Kidney epithelial cell (primary cell): Measurements from ENCODE around the gene SPATA18. TPM values are rescaled to one million over a fixed set of nuclear protein-coding genes. Genes with fewer than 3 reads are reported as not detected.

Experiments used
- DNase-seq: peaks from one replicate; pipeline ENCODE4 v3.0.0-alpha.2; 2010; ENCODE audit warnings: low read depth
- H3K27me3 ChIP-seq: 2 replicates; pipeline ENCODE4 v1.6.0; 2011; ENCODE audit warnings: low read length; ENCODE audit not compliant: control insufficient read depth, insufficient read depth
- H3K36me3 ChIP-seq: 2 replicates; pipeline ENCODE4 v1.5.1; 2011; ENCODE audit warnings: low read length; ENCODE audit not compliant: control insufficient read depth, insufficient read depth
- H3K4me3 ChIP-seq: 2 replicates; pipeline ENCODE4 v1.5.1; 2011; ENCODE audit warnings: low read depth, mild to moderate bottlenecking, control low read depth, low read length
- total RNA-seq: library from RNA; depleted of rRNA; stranded (reverse); fragments of >200 nt; gene quantifications from 2 replicates; pipeline ENCODE4 v1.2.3, GENCODE V29; 2015
- TF ChIP-seq, protein P1 (sequence below): IDR thresholded peaks from 2 replicates; pipeline ENCODE4 v1.5.1; 2011; ENCODE audit warnings: mild to moderate bottlenecking, moderate library complexity, low read length, control low read depth, inconsistent platforms; ENCODE audit not compliant: insufficient read depth, poor library complexity, severe bottlenecking

Gene SPATA18
- total RNA-seq, 1 donor from 2014 or later, result 10.5 TPM

DNA sequence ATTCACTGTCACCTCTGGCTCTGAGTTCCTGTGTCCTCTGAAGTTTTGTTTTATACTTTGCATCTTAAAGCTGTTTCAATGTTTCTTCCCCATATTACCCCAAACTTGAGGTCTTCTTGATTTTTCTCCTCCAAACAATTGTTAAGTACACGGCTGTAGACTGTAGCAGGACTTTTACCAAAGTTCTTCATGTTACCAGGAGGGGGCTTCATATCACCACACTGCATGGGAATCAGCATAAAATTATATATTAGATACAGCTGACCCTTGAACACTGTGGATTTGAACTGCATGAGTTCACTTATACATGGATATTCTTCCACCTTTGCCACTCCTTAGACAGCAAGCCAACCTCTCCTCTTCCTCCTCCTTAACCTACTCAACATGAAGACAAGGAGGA lies 56.6 kb downstream of the SPATA18 start:
- Histone ChIP-seq H3K4me3 (no peak overlapping the region), H3K36me3 (no peaks in the 10 kb centered on the region), H3K27me3 (no peaks in the 10 kb centered on the region)
- TF ChIP-seq, protein P1, sequence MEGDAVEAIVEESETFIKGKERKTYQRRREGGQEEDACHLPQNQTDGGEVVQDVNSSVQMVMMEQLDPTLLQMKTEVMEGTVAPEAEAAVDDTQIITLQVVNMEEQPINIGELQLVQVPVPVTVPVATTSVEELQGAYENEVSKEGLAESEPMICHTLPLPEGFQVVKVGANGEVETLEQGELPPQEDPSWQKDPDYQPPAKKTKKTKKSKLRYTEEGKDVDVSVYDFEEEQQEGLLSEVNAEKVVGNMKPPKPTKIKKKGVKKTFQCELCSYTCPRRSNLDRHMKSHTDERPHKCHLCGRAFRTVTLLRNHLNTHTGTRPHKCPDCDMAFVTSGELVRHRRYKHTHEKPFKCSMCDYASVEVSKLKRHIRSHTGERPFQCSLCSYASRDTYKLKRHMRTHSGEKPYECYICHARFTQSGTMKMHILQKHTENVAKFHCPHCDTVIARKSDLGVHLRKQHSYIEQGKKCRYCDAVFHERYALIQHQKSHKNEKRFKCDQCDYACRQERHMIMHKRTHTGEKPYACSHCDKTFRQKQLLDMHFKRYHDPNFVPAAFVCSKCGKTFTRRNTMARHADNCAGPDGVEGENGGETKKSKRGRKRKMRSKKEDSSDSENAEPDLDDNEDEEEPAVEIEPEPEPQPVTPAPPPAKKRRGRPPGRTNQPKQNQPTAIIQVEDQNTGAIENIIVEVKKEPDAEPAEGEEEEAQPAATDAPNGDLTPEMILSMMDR, result no peak
- DNase-seq, result no peak

DNA sequence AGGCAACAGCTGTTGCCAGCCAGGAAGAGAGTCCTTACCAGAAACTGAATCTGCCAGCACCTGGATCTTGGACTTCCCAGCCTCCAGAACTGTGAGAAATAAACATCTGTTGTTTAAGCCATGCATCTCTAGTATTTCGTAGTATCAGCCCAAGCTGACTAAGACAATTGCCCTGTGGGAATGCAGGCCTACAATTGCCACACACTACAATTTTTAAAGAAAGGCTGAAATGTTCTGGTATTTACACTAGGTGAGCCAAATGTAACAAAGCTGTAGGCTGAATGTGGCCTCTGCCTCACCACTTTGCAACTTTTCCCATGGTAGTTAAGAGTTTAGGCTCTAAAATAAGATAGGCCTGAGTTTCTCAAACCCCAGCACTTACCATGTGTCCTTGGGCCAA lies 59.1 kb downstream of the SPATA18 start:
- no peaks in the 10 kb centered on the region for H3K36me3 ChIP-seq
- H3K27me3 ChIP-seq, result no peaks in the 10 kb centered on the region
- H3K4me3 ChIP-seq, result no peak overlapping the region
- TF ChIP-seq, protein P1, result no peak
- DNase-seq, result no peak

DNA sequence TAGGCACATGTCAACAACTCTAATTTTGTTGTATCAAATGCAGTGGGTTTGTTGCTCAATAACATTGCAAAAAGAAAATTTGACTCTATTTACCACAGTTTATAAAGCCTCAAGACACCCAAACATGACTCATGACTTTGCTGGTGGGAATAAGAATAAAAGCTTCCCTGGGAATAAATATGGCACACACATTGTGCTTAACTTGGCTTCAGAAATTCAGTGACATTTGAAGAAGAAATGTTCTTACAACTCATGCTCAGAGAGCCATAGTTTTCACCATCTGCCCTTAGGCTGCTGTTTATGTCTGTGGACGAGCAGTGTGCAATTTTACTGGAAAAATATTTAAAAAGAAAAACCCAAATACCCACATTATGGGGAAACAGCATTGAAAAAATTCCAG lies 60.9 kb downstream of the SPATA18 start:
- H3K27me3 ChIP-seq, result no peaks in the 10 kb centered on the region

DNA sequence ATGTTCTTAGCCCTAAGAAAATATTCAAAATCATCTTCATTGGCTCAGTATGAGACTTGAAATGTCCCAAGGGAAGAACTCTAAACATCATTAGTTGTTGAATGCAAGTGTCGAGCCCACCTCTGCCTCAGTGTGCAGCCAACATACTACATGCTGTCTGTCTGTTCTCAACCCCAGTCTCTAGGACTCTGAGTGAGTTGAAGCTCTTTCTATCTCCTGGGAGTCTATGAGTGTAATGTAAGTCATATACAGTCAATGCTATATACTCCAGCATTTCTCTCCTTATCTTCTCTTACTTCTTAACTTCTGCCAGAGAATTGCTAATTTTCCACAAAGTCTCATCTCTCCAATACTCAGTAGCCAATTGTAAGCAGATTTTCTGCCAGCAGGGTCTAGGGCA lies 61.3 kb downstream of the SPATA18 start:
- no peak overlapping the region for H3K4me3 ChIP-seq
- TF ChIP-seq, protein P1, result no peak
- no peaks in the 10 kb centered on the region for H3K27me3 ChIP-seq
- DNase-seq, result no peak
- no peaks in the 10 kb centered on the region for H3K36me3 ChIP-seq

More for the DNA sequence above, 60.9 kb downstream of the SPATA18 start:
- no peak for DNase-seq
- TF ChIP-seq, protein P1, result no peak
- Histone ChIP-seq H3K4me3 (no peak overlapping the region), H3K36me3 (no peaks in the 10 kb centered on the region)

DNA sequence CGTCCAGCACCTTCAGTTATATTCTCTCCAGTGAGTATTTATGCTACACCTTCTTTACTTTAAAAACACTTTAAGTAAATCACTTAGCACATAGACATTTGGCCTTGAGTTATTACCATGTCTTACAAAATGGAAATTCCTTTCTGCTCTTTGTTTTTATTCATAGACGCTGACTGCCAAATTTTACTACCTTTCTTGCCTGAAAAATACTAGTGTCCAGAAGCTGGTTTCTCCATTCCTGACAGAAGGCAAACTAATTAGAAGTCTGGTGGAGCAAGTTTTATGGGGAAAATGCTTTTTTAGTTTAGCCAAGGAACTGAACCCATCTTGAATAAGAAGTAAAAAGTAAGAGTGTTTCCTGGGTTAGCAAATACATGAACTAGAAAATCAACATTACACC lies 65.5 kb downstream of the SPATA18 start:
- TF ChIP-seq, protein P1, result no peak
- no peak overlapping the region for H3K4me3 ChIP-seq
- no peaks in the 10 kb centered on the region for H3K27me3 ChIP-seq
- no peaks in the 10 kb centered on the region for H3K36me3 ChIP-seq
- no peak for DNase-seq

DNA sequence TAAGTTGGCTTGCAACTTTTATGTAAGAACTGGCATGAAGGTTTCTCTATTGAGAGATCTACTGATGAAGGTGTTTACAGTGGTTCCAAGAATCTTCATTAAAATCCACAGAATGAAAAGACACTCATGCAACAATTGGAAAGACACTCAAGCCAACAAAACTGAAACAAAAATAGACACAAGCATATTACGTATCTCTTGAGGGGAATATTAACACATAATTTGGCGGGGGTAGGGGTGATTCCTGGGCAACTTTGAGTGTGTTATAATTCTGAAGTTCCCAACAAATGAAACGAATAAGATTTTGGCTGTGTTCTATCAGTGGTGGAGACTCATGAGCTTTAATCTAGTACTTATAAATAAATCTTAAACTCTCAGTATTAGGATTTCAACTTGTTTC lies 75.1 kb downstream of the SPATA18 start:
- no peaks in the 10 kb centered on the region for H3K36me3 ChIP-seq
- TF ChIP-seq, protein P1, result no peak
- no peak for DNase-seq
- no peaks in the 10 kb centered on the region for H3K27me3 ChIP-seq
- H3K4me3 ChIP-seq, result no peak overlapping the region
